ENCODE data around the gene AMIGO1.

Gene AMIGO1

DNA sequence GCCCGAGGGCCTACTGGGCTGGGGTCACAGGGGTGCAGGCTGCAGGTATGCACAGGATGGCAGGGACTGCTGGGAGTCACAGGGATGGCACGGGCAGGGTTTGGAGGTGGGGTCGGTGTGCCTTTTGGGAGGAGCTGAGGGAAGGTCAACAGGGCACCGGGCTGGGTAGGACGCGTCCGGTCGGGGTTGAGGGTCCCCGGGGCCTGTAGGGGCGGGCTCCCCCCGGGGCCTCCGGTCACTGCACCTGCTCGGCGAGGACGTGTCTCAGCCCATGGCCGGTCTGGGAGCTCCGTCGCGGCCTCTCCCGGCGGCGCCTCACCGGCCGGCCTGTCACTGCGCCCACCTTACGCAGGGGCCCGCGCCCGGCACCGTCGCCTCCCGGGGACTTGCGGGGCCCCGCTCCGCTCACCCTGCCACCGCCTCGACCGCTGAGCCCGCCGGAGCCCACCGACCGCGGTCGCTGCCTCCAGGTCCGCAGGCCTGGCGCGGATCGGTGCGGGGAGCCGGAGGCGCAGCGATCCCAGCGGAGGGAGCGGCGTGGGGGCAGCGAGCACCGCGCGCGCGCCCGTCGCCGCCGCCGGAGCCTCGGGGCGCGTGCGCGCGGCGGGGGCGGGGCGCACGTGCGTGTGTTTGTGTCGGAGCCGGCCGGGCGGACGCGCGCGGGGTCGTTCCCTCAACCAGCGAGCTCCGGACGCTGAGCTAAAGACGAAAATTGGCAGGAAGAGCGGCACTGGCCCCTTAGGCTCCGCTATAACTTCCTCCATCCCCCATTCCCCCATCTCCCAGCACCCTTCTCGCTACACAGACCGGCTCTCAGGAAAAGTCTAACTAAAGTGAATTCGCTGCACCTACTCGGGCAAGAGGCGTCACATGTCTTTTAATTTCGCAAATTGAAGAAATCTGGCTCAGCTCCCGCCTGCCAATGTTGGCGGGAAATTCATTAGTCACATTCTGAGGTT is at the start of gene AMIGO1:
TSS of gene AMIGO1 (minus strand) at position 552 of the 959 bp plus-strand sequence. CDS start 815 bp downstream, outside the sequence.
- DNase-seq, result peak; percentile 9

GRCh38 chr1:109557520-109557919 is 48.0 kb upstream of the AMIGO1 start:
- DNase-seq, result no peak

DNA sequence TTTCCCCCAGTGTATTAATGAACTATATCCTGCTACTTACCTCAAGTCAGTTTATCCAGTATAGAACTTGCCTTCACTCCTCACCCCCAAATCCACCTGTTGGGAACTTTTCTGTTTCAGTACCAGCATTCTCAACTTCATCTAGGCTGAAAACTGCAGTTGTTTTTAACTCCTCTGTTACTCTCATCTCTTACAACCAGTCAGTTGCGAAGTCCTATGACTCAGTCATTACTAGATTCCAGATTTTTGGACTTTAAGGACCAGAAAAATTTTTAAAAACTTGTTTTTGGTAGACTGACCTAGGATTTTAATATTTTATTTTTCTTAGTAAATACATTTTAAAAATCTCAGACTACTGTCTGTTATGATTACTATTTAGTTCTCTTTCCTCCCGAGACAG is 47.0 kb upstream of the AMIGO1 start:
- no peak for DNase-seq

- DNase-seq, result peak; percentile 92
Observed at GRCh38 chr1:109548321-109549267, 39.1 kb upstream of the AMIGO1 start, which contains the start of gene GNAI3. Gene GNAI3 (plus strand): TSS chr1:109548615. CDS start chr1:109548721, 106 bp downstream.

DNA sequence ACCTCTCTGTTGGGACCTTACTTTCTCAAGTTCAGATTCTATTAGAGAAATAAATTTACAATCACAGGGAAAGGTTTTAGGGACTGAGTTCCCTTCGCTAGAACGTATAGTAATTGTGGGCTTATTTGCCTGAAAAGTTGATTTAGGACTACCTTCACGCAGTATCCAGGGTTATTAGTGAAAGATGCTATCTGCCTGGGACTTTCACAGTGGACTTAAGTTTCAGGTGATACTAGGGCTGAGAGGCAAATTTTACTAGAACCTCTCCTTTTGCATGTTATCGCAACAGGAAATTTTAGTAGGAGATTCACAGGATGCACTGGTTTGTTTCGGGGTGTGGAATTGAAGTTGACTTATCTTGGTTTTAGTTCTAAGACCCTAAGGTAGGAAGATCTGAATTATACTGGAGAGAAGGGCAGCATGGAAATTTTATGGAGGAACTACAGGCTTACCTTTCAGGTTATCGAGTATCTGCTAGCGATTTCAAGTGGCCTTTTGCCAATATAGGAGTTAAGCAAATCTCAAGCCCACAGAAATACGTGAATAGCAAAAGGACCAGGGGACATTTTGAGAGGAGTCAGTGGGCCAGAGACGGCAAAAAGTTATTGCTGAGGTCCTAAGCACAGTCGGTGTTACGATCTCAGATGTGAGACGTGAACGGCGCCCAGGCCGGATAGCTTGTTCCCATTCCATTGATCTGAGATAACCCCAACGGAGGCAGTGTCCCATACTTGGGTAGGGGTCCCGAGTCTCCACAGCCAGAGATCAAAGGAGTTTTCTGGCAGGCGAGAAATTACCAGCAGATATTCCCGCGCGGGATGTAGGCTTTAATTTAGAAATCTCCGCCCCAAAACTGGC is 38.2 kb upstream of the AMIGO1 start:
- DNase-seq, result no peak

DNA sequence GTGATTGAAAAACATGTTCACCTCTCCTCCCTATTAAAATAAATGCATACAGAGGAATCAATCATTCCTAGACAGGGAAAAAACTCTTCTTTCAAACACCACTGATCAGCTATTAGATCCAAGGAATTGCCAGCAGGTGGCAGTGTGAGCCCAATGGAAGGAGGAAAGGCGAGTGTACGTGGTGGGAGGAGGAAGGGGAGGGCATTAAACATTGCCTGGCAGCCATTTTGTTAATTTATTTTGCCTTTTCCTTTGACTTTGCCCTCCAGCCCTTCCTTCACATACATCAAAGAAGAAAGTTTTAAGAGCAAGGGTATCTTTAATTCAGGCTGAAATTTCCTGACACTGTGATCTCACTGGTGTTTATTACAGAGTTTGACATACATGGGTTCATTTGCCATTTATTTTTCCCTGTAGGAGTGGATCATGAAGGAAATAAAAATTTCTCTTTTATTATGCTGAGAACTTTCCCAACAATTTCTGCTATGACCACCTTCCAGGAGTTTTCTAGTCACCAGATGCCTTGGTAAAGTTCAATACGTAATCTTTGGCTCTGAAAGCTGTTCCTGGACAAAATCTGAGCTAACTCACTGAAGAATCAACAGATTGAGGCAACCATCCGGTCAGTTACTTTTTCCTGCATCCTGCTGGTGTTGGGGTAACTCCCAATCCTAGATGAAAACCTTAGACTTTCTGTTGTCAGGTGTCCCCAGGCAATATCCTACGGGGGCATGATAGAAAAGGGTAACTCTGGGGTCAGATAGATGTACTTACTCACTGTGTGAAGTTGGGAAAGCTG is 37.0 kb upstream of the AMIGO1 start:
- DNase-seq, result peak; percentile 82

GRCh38 chr1:109543988-109544735 is 34.6 kb upstream of the AMIGO1 start:
- no peak for DNase-seq

DNA sequence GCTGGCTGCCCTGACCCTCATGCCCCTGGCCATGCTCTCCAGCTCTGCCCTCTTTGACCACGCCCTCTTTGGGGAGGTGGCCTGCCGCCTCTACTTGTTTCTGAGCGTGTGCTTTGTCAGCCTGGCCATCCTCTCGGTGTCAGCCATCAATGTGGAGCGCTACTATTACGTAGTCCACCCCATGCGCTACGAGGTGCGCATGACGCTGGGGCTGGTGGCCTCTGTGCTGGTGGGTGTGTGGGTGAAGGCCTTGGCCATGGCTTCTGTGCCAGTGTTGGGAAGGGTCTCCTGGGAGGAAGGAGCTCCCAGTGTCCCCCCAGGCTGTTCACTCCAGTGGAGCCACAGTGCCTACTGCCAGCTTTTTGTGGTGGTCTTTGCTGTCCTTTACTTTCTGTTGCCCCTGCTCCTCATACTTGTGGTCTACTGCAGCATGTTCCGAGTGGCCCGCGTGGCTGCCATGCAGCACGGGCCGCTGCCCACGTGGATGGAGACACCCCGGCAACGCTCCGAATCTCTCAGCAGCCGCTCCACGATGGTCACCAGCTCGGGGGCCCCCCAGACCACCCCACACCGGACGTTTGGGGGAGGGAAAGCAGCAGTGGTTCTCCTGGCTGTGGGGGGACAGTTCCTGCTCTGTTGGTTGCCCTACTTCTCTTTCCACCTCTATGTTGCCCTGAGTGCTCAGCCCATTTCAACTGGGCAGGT is 33.9 kb upstream of the AMIGO1 start:
- DNase-seq, result no peak

GRCh38 chr1:109542657-109543056 is 33.1 kb upstream of the AMIGO1 start:
- DNase-seq, result no peak

DNA sequence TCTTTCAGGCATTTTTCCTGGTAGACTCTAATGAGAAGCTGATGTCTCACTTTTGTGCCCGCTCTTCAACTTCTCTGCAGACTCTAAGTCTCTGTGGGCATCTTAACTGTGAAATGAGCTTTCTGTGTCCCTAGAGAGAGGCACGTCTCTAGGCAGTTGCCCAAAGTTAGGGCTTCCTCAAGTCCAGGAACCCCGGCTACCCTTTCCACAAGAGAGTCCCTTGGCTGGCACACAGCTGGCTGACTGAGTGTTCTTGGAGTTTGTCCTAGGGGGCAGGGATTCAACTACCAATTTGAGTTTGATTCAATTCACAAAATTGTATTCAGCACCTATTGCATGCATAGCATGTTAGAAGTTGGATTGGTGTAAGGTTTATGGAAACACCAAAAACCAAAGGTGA is 31.6 kb upstream of the AMIGO1 start:
- no peak for DNase-seq

- peak; percentile 5 for DNase-seq
Observed at GRCh38 chr1:109539676-109540075, 30.1 kb upstream of the AMIGO1 start, which contains the start of gene GPR61. Gene GPR61 (plus strand): TSS chr1:109539872. CDS start chr1:109543023, 3,151 bp downstream.

GRCh38 chr1:109538827-109539555 is 29.5 kb upstream of the AMIGO1 start:
- DNase-seq, result no peak

- DNase-seq, result no peak
Observed at GRCh38 chr1:109537450-109538178, 28.1 kb upstream of the AMIGO1 start.

- DNase-seq, result peak; percentile 53
Observed at GRCh38 chr1:109535971-109536491, 26.5 kb upstream of the AMIGO1 start.

DNA sequence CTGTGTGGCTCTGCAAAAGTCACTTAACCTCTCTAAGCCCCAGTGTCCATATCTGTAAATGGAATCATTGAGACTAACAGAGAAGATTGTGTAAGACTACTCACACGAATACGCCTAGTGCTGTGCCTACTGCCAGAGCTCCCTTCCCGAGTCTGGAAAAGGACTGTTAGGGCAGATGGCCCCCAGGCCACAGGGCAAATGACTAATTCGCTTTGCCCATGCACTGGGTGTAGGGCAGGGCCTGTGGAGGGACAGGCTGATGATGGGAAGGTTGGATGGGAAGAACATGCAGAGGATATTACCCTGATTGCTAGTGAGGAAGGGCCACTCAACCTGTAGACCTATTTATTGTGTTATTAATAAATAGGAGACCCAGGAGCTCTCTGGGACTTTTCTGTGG is 26.0 kb upstream of the AMIGO1 start:
- DNase-seq, result no peak

GRCh38 chr1:109534307-109534858 is 24.9 kb upstream of the AMIGO1 start:
- DNase-seq, result no peak

DNA sequence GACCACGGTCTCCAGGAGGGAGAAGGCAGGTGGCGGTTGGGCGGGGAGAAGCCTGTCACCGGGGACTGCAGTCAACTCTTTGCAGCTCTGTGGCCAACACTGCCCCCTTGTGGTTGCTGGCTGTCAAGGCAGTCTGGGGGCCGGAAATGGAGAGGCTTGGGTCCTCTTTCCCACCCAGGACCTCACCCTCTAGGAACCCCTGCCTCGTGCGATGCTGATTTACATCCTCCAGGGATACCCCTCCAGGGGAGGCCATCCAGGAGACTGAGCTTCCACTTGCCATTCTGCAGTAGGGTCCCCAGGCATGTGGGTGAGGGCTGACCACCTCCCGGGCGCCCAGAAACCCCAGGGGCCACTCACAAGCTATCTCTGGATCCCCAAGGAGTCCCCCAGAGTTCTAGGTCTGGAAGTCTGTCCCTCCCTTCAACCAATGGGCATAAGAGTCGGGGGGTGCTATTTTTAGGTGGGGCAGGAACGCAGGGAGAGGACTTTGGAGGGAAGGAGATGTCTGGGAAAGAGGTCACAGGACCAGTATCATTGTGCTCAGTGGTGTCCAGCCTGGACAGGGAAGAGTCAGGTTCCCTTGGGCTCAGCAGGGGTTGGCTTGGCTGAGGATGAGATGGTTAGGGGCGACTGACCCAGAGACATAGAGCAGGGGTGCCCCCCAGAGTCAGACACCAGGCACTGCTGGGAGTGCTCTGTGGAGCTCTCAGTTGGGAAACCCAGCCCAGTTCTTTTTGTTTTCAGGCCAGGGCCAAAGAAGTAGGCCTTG is 23.0 kb upstream of the AMIGO1 start:
- DNase-seq, result peak; percentile 45
